Effector CD4-positive, alpha-beta T cell (primary cell): ENCODE data around the gene ZNF275.
"Not testable (repeated sequence)": the region's sequence is repeated elsewhere in the genome, so short reads cannot be mapped to it uniquely, and the experiment has no call there.

Experiments used
- DNase-seq: peaks from one replicate; pipeline ENCODE4 v3.0.0-alpha.2; 2020

Gene ZNF275

GRCh38 chrX:153319295-153320046, 14.5 kb upstream of the ZNF275 start:
- DNase-seq: no peak

DNA sequence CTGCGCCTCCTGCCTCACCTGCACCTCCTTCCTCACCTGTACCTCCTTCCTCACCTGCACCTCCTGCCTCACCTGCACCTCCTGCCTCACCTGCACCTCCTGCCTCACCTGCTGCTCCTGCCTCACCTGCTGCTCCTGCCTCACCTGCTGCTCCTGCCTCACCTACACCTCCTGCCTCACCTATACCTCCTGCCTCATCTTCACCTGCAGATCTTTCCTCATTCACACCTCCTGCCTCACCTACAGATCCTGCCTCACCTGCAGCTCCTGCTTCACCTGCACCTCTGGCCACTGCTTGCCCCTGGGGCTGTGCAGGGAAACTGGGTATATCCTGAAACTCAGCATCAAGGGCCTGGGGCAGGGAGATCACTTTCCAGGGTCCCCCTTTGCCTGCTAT, 13.9 kb upstream of the ZNF275 start:
- DNase-seq: not testable (repeated sequence)

GRCh38 chrX:153320555-153321184, 13.3 kb upstream of the ZNF275 start:
- no peak for DNase-seq

- DNase-seq: no peak
Observed at GRCh38 chrX:153321381-153322124, 12.4 kb upstream of the ZNF275 start, which contains the start of gene PNMA6F. Gene PNMA6F, minus strand, starts transcription at chrX:153321767. Its CDS starts 1,093 bp downstream, at chrX:153320674.

DNA sequence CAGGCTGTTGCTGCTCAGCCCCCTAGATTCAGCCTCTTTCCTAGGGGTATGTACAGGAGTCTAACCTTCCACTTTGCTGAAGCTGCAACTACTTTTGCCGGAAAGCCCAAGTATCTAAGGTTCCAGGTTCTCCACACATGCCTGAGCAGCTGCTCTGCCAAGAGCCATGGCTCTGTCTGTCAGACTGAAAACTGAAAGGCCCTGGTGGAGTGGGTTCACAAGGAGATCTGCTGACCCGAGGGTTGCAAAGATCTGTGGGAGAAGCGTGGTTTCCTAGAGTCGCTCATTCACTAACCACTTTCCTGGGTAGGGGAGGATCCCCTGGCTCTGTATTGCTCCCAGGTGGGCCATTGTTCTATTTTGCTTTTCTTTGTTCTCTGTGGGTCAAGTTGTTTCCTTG, 6.4 kb upstream of the ZNF275 start:
- no peak for DNase-seq

- no peak for DNase-seq
Observed at GRCh38 chrX:153333266-153333665, 687 bp upstream of the ZNF275 start.

DNA sequence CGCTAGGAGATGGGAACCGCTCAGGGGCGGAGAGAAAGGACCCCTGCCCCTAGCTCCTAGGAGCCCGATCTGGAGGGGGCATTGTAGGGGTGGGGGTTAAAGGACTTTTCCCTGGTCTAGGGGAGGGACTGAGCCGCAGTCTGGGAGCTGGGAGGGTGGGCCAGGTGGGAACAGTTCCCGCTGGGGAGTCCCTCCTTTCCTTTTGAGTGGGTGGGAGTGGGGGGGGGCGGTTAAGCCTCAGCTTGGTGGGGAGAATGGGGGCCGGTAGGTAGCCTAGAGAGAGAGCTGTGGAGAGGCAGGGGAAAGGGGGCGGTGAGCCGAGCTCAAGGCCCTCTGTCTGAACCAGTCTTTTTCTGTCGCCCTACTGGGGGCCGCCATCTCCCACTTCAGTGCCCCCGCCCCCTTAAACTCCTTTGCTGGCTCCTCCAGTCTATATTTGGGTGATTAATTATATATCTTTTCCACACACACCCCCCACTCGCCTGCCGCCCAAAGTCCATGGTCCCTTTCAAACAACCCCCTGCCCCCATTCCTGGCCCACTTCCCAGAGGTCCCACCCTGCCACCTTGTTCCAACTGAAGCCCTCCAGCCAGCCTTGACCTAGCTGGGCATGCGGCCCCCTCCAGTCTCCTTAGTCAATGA, 822 bp downstream of the ZNF275 start:
- DNase-seq: no peak

DNA sequence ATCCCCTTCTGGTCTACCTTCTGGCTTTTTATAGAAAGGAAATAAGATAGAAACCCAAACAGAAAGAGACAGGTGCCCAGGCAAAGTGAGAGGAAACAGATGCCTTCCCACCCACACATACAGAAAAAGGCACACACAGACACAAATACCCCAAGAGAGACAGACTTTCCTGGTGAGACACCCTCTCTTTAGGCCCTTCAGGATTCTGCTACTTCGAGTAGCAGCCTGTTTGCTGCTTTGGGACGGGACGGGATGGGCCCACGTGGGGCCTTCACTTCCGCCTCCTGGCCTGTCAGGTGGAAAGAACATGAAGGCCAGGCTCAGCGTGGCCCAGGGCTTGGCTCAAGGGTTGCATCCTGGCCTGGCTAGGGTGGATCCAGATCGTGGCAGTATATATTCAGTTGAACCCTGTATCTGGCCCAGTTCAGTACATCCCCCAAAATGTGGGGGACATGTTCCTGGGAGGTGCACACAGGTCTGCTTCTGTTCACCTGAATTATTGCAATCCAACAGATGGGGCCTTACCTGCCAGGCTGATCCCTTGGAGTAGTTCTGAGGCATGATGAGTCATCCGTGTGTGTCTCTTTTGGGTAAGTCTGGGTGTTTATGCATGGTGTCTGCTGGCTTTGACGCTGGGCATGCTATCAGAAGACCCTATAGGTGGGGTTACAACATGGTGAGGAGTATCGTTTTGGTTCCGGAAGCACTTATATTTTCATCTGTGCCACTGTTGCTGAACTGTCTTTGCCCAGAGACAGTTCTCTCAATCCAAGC, 2.4 kb downstream of the ZNF275 start:
- no peak for DNase-seq

DNA sequence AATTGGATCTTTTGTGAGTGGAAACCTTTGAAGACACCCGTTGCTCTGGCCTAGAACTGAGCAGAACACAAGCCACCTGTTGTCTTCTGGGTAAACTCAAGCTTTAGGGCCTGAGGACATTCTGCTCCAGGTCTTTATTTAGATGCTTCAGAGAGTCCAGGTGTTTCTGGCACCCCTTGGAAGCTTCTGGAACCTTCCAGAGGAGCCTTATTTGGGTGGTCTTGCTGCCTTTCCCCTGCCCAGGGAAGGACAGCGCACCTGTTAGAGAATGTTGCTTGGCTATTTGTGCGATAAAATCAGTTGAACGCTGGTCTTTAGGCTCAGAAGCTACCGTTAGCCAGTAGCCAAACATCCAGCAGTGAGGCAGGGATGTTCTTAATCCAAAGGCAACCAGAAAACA, 3.0 kb downstream of the ZNF275 start:
- DNase-seq: no peak

DNA sequence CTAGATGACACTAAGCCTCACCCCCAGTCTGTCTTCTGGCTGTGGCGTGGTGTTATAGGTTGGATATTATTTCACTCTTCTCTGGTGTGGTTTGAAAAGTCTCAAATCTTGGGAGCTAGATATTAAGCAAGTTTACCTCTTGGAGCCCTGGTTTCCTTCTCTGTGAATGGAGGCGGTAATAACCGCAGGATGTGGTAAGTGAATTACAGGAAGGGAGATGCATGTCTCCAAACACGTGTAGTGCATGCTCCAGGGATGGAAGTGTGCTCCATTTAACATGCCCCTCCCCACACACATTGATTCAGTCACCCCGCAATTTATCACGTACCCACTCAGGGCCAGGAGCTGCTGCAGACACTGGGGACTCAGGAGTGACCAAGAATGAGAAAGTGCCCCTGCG, 4.9 kb downstream of the ZNF275 start:
- no peak for DNase-seq

DNA sequence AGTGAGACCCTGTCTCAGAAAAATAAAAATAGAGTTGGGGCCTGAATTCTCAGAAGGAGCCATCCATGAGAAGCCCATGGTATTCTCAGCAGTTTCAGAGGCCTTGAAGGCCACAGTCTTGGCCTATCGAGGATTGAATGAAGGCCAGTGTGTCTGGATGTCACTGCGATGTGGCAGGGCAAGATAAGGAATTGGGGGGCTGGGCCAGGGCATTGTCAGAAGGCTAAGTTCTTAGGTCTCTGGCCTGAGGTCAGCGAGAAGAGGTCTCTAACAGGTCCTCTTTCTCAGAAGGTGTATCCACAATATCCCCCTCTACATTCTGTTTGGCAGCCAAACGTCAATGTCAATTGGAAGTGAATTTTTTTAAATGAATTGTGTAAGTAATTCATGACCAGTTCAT, 5.7 kb downstream of the ZNF275 start:
- no peak for DNase-seq

GRCh38 chrX:153340111-153340510, 6.2 kb downstream of the ZNF275 start:
- DNase-seq: no peak

- DNase-seq: no peak
Observed at GRCh38 chrX:153342762-153343558, 9.0 kb downstream of the ZNF275 start.

GRCh38 chrX:153343674-153344073, 9.7 kb downstream of the ZNF275 start:
- DNase-seq: no peak

- no peak for DNase-seq
Observed at GRCh38 chrX:153347530-153347929, 13.6 kb downstream of the ZNF275 start.

- DNase-seq: no peak
Observed at GRCh38 chrX:153348421-153348820, 14.5 kb downstream of the ZNF275 start.

DNA sequence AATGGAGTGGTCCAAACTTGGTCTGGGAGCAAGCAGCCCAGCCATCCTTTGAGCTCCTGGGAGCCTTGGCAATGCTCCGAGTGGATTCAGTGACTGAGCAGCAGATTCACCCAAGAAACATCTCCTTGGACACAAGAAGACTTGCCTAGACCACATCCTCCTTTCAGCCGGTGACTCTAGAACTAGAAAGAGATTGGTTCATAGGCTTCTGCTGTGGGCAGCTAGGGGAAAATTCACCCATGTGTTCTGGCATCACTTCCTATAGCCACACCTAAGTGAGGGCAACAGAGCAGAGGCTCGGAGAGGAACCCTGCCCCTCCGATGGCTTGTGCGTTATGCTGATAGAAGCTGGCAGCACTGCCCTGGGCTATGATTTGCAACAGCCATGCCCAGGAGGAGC, 16.0 kb downstream of the ZNF275 start:
- no peak for DNase-seq

- no peak for DNase-seq
Observed at GRCh38 chrX:153351981-153352380, 18.0 kb downstream of the ZNF275 start.

DNA sequence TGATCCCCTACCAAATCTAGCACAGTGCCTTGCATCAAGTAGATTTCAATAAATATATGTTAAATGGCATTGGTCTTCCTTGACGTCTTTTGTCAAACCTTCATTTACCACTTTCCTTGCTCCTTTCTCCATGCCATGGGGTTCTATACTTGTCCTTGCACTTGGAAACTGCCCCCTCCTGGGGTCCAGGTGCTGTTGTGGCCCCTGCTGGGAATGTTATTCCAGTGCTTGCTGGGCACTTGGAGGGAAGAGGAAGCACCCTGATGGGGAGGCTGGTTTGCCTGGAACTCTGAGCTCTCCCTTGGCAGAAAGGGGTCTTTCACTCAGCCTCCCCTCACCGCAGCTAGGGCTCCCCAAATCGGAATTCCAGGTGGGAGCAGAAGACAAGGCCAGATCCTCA, 18.9 kb downstream of the ZNF275 start:
- no peak for DNase-seq

DNA sequence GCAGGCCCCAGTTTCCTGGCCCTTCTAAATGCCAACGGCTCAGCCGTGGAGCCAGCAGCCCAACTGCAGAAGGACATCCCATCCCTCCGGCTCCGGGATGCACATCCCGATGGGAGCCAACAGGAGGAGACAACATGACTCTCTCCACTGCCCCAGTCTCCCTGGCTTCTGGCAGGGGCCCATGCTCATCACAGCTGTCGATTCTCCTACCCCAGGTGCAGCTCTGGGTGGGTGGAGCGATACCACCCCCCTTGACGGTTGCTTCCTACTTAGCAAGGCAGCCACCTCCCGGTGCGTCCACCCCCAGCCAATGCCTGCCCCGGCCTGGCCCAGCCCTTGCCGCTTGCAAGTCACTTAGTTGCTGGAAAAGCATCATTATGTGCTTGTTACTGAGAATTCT, 19.5 kb downstream of the ZNF275 start:
- no peak for DNase-seq

- no peak for DNase-seq
Observed at GRCh38 chrX:153357877-153358276, 23.9 kb downstream of the ZNF275 start.
